Measurements from ENCODE around the gene CCDC88C.
"Not testable (repeated sequence)": the region's sequence is repeated elsewhere in the genome, so short reads cannot be mapped to it uniquely, and the experiment has no call there.

The CCDC88C gene

GRCh38 chr14:91444335-91445020 lies 26.9 kb upstream of the CCDC88C start:
- Histone ChIP-seq H3K79me2 (ENCODE audit: control insufficient read depth, insufficient read depth, low read length, poor library complexity) (no peaks in the 10 kb centered on the region), H4K8ac (ENCODE audit: low read depth, low read length) (no peak overlapping the region), H2AFZ (ENCODE audit: insufficient read depth, low read length, poor library complexity) (no peak overlapping the region), H2BK120ac (ENCODE audit: insufficient read depth, low read length, poor library complexity) (no peak overlapping the region), H3K18ac (ENCODE audit: low read length) (no peak overlapping the region), H2BK5ac (ENCODE audit: low read depth, low read length, poor library complexity) (no peak overlapping the region), H3K4me2 (ENCODE audit: low read length) (no peak overlapping the region), H3K79me1 (ENCODE audit: low read length) (no peaks in the 10 kb centered on the region), H2AK5ac (ENCODE audit: low read length) (no peak overlapping the region), H3K27me3 (ENCODE audit: insufficient read depth, low read length) (no peaks in the 10 kb centered on the region), H3K23ac (ENCODE audit: low read length) (no peak overlapping the region), H3K14ac (ENCODE audit: low read length) (no peak overlapping the region), H4K12ac (ENCODE audit: low read depth, low read length) (no peak overlapping the region), H3K9me3 (ENCODE audit: insufficient read depth, low read depth, low read length) (no peaks in the 10 kb centered on the region), H3K4me1 (ENCODE audit: control insufficient read depth in 1 of 2, insufficient read depth in 2 of 2, low read length in 2 of 2) (no peaks in the 10 kb centered on the region), H4K91ac (ENCODE audit: low read depth, low read length) (no peak overlapping the region), H2BK12ac (ENCODE audit: low read length) (no peak overlapping the region), H3K9ac (ENCODE audit: low read length) (no peak overlapping the region), H3K4me3 (ENCODE audit: low read depth, low read length) (no peak overlapping the region), H3K4ac (ENCODE audit: low read depth, low read length) (no peak overlapping the region), H3K36me3 (ENCODE audit: control insufficient read depth in 1 of 2, insufficient read depth in 2 of 2, low read length in 2 of 2) (no peaks in the 10 kb centered on the region), H3K27ac (ENCODE audit: low read depth, low read length) (no peak overlapping the region)
- WGBS (ENCODE audit: extremely low coverage, insufficient coverage, insufficient read length) = no CpG with 5 or more reads among the region's 6 CpGs
- DNase-seq = no peak

GRCh38 chr14:91439345-91439744 lies 21.7 kb upstream of the CCDC88C start:
- Histone ChIP-seq H3K79me2 (ENCODE audit: control insufficient read depth, insufficient read depth, low read length, poor library complexity) (no peaks in the 10 kb centered on the region), H4K12ac (ENCODE audit: low read depth, low read length) (no peak overlapping the region), H3K36me3 (ENCODE audit: control insufficient read depth in 1 of 2, insufficient read depth in 2 of 2, low read length in 2 of 2) (no peaks in the 10 kb centered on the region), H3K4me2 (ENCODE audit: low read length) (no peak overlapping the region), H3K18ac (ENCODE audit: low read length) (no peak overlapping the region), H2AFZ (ENCODE audit: insufficient read depth, low read length, poor library complexity) (no peak overlapping the region), H3K27ac (ENCODE audit: low read depth, low read length) (no peak overlapping the region), H2AK5ac (ENCODE audit: low read length) (no peak overlapping the region), H4K91ac (ENCODE audit: low read depth, low read length) (no peak overlapping the region), H2BK120ac (ENCODE audit: insufficient read depth, low read length, poor library complexity) (no peak overlapping the region), H2BK5ac (ENCODE audit: low read depth, low read length, poor library complexity) (no peak overlapping the region), H3K79me1 (ENCODE audit: low read length) (no peaks in the 10 kb centered on the region), H3K9ac (ENCODE audit: low read length) (no peak overlapping the region), H4K8ac (ENCODE audit: low read depth, low read length) (no peak overlapping the region), H3K4me1 (ENCODE audit: control insufficient read depth in 1 of 2, insufficient read depth in 2 of 2, low read length in 2 of 2) (no peaks in the 10 kb centered on the region), H3K14ac (ENCODE audit: low read length) (no peak overlapping the region), H3K4ac (ENCODE audit: low read depth, low read length) (no peak overlapping the region), H3K27me3 (ENCODE audit: insufficient read depth, low read length) (no peaks in the 10 kb centered on the region), H3K23ac (ENCODE audit: low read length) (no peak overlapping the region), H3K9me3 (ENCODE audit: insufficient read depth, low read depth, low read length) (peaks cover 8% of the 10 kb centered on the region), H3K4me3 (ENCODE audit: low read depth, low read length) (no peak overlapping the region), H2BK12ac (ENCODE audit: low read length) (no peak overlapping the region)
- WGBS (ENCODE audit: extremely low coverage, insufficient coverage, insufficient read length) = no CpG with 5 or more reads among the region's 1 CpG
- DNase-seq = no peak

DNA sequence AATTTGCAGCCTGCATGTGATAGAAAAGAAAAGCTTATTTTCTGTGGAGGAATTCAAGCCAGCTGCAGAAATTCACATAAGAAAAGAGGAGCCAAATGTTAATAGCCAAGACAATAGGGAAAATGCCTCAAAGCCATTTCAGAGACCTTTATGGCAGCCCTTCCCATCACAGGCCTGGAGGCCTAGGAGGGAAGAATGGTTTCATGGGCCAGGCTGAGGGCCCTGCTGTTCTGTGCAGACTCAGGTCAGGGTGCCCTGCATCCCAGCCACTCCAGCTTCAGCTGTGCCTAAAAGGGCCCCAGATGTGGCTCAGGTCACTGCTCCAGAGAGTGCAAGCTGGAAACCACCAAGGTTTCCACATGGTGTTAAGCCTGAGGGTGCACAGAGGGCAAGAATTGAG lies 21.2 kb upstream of the CCDC88C start:
- Histone ChIP-seq H3K23ac (ENCODE audit: low read length) (no peak overlapping the region), H4K8ac (ENCODE audit: low read depth, low read length) (no peak overlapping the region), H3K4ac (ENCODE audit: low read depth, low read length) (no peak overlapping the region), H2BK12ac (ENCODE audit: low read length) (no peak overlapping the region), H4K91ac (ENCODE audit: low read depth, low read length) (no peak overlapping the region), H3K4me2 (ENCODE audit: low read length) (no peak overlapping the region), H3K79me2 (ENCODE audit: control insufficient read depth, insufficient read depth, low read length, poor library complexity) (no peaks in the 10 kb centered on the region), H3K27ac (ENCODE audit: low read depth, low read length) (no peak overlapping the region), H4K12ac (ENCODE audit: low read depth, low read length) (no peak overlapping the region), H3K4me3 (ENCODE audit: low read depth, low read length) (no peak overlapping the region), H2AK5ac (ENCODE audit: low read length) (no peak overlapping the region), H3K9ac (ENCODE audit: low read length) (no peak overlapping the region), H2AFZ (ENCODE audit: insufficient read depth, low read length, poor library complexity) (no peak overlapping the region), H3K18ac (ENCODE audit: low read length) (no peak overlapping the region), H3K4me1 (ENCODE audit: control insufficient read depth in 1 of 2, insufficient read depth in 2 of 2, low read length in 2 of 2) (no peaks in the 10 kb centered on the region), H2BK5ac (ENCODE audit: low read depth, low read length, poor library complexity) (no peak overlapping the region), H3K14ac (ENCODE audit: low read length) (no peak overlapping the region), H3K79me1 (ENCODE audit: low read length) (no peaks in the 10 kb centered on the region), H2BK120ac (ENCODE audit: insufficient read depth, low read length, poor library complexity) (no peak overlapping the region), H3K27me3 (ENCODE audit: insufficient read depth, low read length) (no peaks in the 10 kb centered on the region), H3K9me3 (ENCODE audit: insufficient read depth, low read depth, low read length) (peaks cover 8% of the 10 kb centered on the region), H3K36me3 (ENCODE audit: control insufficient read depth in 1 of 2, insufficient read depth in 2 of 2, low read length in 2 of 2) (no peaks in the 10 kb centered on the region)
- no peak for DNase-seq

DNA sequence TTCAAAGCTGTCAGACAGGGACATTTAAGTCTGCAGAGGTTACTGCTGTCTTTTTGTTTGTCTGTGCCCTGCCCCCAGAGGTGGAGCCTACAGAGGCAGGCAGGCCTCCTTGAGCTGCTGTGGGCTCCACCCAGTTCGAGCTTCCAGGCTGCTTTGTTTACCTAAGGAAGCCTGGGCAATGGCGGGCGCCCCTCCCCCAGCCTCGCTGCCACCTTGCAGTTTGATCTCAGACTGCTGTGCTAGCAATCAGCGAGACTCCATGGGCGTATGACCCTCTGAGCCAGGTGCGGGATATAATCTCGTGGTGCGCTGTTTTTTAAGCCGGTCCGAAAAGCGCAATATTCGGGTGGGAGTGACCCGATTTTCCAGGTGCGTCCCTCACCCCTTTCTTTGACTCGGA lies 18.6 kb upstream of the CCDC88C start:
- H2BK120ac ChIP-seq (ENCODE audit: insufficient read depth, low read length, poor library complexity); H4K91ac ChIP-seq (ENCODE audit: low read depth, low read length); H3K27me3 ChIP-seq (ENCODE audit: insufficient read depth, low read length); H2BK12ac ChIP-seq (ENCODE audit: low read length); H3K4ac ChIP-seq (ENCODE audit: low read depth, low read length); H2AK5ac ChIP-seq (ENCODE audit: low read length); H3K79me1 ChIP-seq (ENCODE audit: low read length); H3K23ac ChIP-seq (ENCODE audit: low read length); H3K14ac ChIP-seq (ENCODE audit: low read length); H3K9me3 ChIP-seq (ENCODE audit: insufficient read depth, low read depth, low read length); H2AFZ ChIP-seq (ENCODE audit: insufficient read depth, low read length, poor library complexity); H3K36me3 ChIP-seq (ENCODE audit: control insufficient read depth in 1 of 2, insufficient read depth in 2 of 2, low read length in 2 of 2); H3K4me3 ChIP-seq (ENCODE audit: low read depth, low read length); H4K12ac ChIP-seq (ENCODE audit: low read depth, low read length); H3K27ac ChIP-seq (ENCODE audit: low read depth, low read length); H3K9ac ChIP-seq (ENCODE audit: low read length); DNase-seq; H2BK5ac ChIP-seq (ENCODE audit: low read depth, low read length, poor library complexity); H3K79me2 ChIP-seq (ENCODE audit: control insufficient read depth, insufficient read depth, low read length, poor library complexity); H3K4me1 ChIP-seq (ENCODE audit: control insufficient read depth in 1 of 2, insufficient read depth in 2 of 2, low read length in 2 of 2); H3K18ac ChIP-seq (ENCODE audit: low read length); H3K4me2 ChIP-seq (ENCODE audit: low read length); H4K8ac ChIP-seq (ENCODE audit: low read depth, low read length): not testable (repeated sequence)
- WGBS (ENCODE audit: extremely low coverage, insufficient coverage, insufficient read length) = no CpG with 5 or more reads among the region's 16 CpGs

All from trophoblast cell (in vitro differentiated cells and primary cell).